GM12865 (cell line): ENCODE results near the gene COL11A1.

Source experiments
- DNase-seq: peaks from one replicate; pipeline ENCODE4 v3.0.0; 2010; ENCODE audit warnings: low read depth
- H3K4me3 ChIP-seq: 2 replicates; pipeline ENCODE4 v1.5.1; 2011; ENCODE audit warnings: mild to moderate bottlenecking, low read depth, low read length, control low read depth
- TF ChIP-seq, protein P1 (sequence below): IDR thresholded peaks from 2 replicates; pipeline ENCODE4 v1.5.1; 2011; ENCODE audit warnings: low read length, control low read depth, low read depth, inconsistent platforms; ENCODE audit not compliant: insufficient read depth; ENCODE audit errors: missing control alignments

The COL11A1 gene

DNA sequence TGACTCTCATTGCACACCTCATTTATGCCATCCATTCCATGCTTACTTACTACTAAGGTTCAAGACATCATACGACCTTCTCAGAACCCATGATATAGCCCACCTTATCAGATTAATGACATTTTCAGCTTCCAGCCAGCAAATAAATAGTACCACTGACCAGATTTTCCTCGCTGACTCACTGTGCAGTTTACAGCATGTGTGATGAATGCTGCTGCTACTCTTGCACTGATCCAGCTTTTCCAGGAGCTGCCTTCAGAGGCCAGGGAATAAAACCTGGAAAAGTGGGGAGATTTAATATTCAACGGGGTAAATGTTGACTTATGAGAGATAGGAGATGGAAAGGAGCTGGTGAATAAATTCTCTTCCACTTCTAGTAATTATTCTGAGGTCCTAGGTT is 247.1 kb downstream of the COL11A1 start:
- DNase-seq: no peak
- TF ChIP-seq, protein P1, sequence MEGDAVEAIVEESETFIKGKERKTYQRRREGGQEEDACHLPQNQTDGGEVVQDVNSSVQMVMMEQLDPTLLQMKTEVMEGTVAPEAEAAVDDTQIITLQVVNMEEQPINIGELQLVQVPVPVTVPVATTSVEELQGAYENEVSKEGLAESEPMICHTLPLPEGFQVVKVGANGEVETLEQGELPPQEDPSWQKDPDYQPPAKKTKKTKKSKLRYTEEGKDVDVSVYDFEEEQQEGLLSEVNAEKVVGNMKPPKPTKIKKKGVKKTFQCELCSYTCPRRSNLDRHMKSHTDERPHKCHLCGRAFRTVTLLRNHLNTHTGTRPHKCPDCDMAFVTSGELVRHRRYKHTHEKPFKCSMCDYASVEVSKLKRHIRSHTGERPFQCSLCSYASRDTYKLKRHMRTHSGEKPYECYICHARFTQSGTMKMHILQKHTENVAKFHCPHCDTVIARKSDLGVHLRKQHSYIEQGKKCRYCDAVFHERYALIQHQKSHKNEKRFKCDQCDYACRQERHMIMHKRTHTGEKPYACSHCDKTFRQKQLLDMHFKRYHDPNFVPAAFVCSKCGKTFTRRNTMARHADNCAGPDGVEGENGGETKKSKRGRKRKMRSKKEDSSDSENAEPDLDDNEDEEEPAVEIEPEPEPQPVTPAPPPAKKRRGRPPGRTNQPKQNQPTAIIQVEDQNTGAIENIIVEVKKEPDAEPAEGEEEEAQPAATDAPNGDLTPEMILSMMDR: no peak
- H3K4me3 ChIP-seq: no peak overlapping the region

- DNase-seq: no peak
- no peak overlapping the region for H3K4me3 ChIP-seq
- TF ChIP-seq, protein P1: no peak
Observed at GRCh38 chr1:102858695-102859094, 249.6 kb downstream of the COL11A1 start.

- no peak for DNase-seq
- TF ChIP-seq, protein P1: no peak
- no peak overlapping the region for H3K4me3 ChIP-seq
Observed at GRCh38 chr1:102857251-102857650, 251.1 kb downstream of the COL11A1 start.

DNA sequence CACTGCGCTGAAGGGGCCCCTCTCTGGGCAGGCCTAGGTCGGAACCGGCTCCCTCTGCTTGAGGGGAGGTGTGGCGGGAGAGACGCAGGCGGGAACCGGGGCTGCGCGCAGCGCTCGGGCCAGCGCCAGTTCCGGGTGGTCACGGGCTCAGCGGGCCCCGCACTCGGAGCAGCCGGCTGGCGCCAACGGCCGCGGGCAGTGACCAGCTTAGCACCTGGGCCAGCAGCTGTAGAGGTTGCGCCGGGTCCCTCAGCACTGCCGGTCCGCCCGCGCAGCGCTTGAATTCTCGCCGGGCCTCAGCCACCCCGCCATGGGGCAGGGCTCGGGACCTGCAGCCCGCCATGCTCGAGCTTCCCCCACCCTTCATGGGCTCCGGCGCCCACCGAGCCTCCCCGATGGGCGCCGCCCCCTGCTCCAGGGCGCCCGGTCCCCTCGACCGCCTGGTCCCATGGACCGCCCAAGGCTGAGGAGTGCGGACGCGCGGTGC is 254.6 kb downstream of the COL11A1 start:
- TF ChIP-seq, protein P1: no peak
- H3K4me3 ChIP-seq: no peak overlapping the region
- DNase-seq: no peak

DNA sequence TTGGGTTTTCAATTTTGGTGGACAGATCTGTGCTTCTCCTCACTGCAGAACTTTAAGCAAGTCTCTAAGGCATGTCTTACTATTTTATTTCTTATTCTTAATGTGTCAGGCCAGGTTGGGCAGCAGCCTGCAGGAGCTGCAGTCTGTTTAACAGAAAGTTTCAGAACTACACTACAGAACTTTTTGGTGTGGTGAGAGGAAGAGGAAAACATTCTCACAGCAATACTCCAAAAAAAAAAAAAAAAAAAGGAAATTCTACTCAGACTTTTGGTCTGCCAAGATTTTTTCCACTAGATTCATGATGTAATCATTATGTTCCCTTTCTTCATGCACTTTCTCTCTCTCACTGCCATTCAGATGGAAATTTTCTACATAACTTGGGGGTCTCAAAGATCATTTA is 255.2 kb downstream of the COL11A1 start:
- no peak overlapping the region for H3K4me3 ChIP-seq
- TF ChIP-seq, protein P1: no peak
- no peak for DNase-seq

GRCh38 chr1:102852613-102853012 is 255.7 kb downstream of the COL11A1 start:
- DNase-seq: no peak
- TF ChIP-seq, protein P1: no peak

DNA sequence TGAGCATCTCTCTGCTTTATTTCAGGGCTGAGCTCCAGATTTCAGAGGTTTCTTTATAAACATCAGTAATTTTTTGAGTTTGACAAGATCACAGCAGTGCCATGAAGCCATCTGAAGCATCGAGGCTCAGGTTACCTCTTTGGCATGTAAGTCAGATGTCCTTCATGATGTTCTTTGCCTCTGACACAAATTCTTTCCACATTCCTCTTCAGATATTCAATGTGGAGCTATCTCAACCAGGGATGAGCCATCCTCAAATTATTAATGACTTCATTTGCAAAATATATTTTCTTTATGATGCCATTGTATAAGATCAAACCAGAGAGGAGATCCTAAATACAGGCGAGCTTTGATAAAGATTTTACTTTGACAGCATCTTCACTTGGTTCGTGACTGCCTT is 256.7 kb downstream of the COL11A1 start:
- TF ChIP-seq, protein P1: no peak
- DNase-seq: no peak

More at GRCh38 chr1:102852613-102853012, 255.7 kb downstream of the COL11A1 start:
- no peak overlapping the region for H3K4me3 ChIP-seq

More for the DNA sequence above, 256.7 kb downstream of the COL11A1 start:
- H3K4me3 ChIP-seq: no peak overlapping the region
